Stimulated activated CD8-positive, alpha-beta memory T cell treated with anti-CD3 and anti-CD28 coated beads, Interleukin-7, amount 100 ng/mL, for 48 hours (primary cell): ENCODE data around the gene LRIT1.

ENCODE experiments used
- DNase-seq, 2 donors: peaks; one replicate each; pipeline ENCODE4 v3.0.0-alpha.2; 2020; ENCODE audit warnings: low read depth in 1 of 2; ENCODE audit errors: extremely low read depth in 1 of 2

The LRIT1 gene

GRCh38 chr10:84254552-84255478, 13.5 kb upstream of the LRIT1 start:
- DNase-seq, result no peak

DNA sequence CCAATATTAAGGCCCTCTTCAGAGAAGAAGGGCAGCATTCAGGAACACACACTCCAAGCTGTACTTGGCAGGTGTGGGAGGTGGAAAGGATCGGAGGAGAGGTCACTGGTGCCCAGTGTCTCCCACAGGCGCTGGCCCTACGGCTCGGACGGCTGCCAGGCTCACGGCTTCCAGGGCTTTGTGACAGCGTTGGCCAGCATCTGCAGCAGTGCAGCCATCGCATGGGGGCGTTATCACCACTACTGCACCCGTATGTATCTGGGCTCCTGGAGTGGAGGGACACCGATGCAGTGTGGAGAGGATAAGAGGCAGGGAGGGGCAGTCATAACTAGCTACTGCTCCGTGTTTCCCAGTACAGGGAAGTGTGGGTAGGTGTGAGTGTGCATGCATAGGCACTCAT, 7.4 kb upstream of the LRIT1 start:
- DNase-seq, result no peak

DNA sequence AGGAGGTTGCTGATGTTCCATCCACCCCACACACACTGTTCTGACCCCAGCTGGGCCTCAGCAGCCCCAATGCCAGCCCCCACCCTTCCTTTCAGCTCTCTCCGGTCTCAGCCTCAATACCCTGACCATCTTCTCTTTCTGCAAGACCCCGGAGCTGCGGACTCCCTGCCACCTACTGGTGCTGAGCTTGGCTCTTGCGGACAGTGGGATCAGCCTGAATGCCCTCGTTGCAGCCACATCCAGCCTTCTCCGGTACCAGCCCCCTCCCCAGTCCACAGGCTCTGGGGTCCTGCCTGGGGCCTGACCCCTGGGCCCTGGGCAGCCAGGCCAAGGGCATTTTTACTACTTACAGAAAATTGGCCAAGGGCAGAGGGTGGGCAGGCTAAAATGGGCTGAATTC, 6.2 kb upstream of the LRIT1 start:
- no peak for DNase-seq

DNA sequence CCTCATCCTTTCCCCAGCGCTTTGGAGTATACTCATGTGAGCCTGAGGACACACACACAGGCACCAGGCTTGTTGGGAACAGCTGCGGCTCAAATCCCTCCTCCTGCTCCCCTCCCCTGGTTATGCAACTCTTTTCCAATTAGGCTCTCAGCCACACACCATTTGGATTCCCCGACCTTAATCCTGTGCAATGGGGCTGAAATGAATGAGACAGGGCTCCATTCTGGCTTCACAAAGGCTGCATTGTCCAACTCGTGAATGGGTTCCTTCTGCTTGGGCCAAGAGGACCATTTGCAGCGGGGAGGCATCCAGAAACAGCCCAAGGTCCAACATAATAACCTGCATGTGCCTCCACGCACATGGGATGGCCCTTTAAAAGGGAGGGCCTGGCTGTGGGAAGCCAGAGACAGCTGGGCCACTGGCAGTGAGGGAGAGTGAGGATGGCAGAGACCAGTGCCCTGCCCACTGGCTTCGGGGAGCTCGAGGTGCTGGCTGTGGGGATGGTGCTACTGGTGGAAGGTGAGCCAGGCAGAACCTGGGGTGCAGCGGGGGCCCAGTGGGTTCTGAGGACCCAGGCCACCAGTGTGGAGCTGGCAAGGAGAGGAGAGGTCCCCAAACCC, 3.4 kb upstream of the LRIT1 start, which contains the start of gene RGR:
RGR (plus strand) TSS at position 403 of the 620 bp plus-strand sequence; CDS start at position 441, 38 bp downstream.
- DNase-seq, result no peak

DNA sequence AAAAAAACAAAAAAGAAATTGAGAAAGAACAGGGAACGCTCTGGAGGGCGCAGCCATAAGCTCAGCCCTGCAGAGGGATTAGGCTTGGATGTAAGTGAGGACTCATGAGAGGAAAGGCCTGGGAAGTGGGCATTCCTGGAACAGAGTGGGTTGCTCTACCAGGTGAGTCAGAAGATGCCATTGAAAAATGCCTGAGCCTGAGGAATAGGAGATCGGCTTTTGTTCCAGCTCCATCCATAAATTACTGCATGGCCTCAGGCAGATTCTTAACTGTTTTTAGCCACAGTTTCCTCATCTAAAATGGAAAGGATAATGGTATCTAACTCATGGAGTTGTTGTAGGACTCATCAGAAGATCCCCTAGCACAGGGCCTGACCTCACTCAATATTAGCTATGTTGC, 2.4 kb upstream of the LRIT1 start:
- no peak for DNase-seq

DNA sequence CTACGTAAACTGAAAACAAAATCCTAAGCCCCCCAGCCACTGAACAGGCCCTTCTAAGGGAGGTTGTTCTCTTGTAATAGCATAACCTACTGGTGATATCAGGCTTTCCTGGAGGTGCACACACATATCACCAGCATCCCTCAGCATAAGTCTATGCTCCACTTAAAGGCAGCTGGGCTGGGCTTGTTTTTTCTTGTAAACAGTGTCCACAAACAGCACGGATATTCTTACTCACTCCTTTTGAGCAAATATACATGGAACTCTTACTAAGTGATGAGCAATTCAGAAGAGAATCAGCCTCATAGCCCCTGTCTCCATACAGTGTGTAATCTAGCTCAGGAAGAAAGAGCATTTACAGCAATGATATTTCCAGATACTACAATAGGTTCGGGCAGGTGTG, 2.4 kb downstream of the LRIT1 start:
- DNase-seq, result no peak

DNA sequence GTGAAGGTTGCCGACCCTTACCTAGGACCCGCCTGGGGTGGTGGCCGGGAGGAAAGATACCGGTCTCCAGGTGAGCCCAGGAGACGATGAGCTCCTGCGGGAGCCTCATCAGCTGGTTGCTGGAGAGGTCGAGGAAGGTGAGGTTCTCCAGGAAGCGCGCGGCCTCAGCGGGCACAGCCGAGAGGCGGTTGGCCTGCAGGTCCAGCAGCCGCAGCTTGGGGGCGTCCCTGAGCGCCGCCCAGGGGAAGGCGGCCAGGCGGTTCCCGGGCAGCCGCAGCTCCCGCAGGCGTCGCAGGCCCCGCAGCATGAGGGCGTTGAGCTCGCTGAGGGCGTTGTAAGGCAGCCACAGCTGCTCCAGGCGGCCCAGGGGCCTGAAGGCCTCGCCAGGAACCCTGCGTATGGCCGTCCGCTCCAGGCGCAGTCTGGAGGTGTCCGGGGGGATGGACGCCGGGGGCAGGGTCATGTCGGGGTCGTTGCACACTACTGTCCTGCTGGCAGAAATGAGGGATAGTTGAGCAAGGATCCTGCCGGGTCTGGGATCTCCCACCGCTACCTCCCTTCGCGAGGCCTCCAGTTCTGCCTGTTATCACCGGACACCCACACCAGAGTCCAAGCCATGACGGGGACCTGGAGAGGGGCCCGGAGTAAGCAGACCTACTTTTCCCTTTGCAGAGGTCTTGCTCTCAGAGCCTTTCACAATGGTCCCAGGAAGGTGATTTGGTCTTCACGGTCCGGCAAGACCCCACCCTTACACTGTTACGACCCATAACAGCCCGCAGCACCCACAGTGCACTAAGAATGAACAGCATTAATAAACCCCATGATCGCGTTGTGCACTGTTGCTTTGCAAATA, 3.9 kb downstream of the LRIT1 start:
- no peak for DNase-seq

DNA sequence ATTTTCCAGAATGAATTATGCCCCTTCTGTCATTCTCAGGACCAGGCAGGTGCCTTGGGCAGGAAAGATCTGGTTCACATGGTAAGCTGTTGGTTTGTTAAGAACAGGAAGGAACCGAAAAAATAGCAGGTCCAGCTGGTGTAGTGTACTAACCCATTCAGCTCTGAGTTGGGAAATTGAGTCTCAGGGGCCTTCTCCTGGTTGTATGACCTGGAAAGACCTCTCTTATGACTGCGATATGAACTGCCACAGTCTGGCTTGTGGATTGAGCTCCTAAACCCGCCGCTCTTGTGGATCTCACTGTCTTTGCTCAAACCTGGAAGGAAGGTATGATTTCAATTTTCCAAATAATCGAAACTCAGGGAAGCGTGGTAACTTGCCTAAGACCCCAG, 4.5 kb downstream of the LRIT1 start:
- no peak for DNase-seq

DNA sequence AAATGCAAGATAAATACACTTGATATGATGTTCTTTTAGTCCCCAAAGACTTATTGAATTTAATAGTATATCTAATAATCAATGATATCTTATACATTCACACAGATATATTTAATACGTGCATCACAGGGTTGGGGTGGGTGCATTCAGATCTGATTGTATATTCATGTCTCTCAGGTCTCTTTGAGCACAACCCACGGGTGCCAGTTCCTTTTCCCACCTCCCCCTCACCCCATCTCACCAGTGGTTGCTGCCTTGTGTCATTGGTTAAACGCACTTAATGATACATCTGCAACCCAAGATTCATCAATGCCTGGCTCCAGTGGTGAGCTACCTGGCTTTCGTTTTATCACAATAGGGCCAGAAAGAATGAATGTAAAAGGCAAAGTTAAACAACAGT, 6.2 kb downstream of the LRIT1 start:
- DNase-seq, result no peak

- DNase-seq, result no peak
These were observed 6.9 kb downstream of the LRIT1 start for GRCh38 chr10:84234479-84234878.

GRCh38 chr10:84233940-84234339, 7.4 kb downstream of the LRIT1 start:
- no peak for DNase-seq

DNA sequence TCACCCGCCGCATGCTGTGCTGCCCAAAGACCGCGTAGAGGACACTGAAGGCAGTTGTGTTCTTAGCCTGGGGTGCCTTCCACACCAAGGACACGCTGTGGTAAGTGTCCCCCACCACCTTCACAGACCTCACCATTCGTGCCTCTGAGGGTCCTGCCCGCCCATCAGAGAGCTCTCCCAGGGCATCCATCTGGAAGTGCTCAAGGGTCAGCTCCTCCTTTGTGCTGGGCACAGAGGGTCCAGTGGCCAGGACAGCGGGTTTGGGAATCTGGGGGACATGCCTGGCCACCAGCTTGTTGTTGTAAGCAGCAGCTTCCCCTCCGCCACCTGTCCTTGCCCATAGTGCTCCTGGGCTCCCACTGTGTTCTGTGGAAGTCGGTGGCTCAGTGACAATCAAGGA, 9.0 kb downstream of the LRIT1 start:
- DNase-seq, result no peak

GRCh38 chr10:84230359-84230758, 11.0 kb downstream of the LRIT1 start:
- DNase-seq, result no peak

DNA sequence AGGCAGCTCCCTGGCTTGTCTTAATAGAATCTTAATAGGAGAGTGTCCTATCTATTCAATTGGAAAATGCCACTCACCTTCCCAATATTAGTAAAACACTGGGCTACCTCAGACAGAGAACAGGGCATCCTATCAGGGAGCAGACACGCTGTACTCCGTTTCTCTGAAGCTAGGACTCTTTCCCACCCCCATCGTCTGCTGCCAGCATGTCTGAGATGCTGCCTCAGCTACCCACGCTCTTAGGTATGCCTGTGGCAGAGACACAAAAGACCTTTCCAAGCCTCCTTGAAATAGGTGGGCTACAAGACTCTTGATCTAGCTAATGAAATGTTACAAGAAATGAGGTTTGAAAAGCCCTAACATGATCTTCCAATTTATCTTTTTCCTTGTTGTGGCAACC, 13.5 kb downstream of the LRIT1 start:
- no peak for DNase-seq

DNA sequence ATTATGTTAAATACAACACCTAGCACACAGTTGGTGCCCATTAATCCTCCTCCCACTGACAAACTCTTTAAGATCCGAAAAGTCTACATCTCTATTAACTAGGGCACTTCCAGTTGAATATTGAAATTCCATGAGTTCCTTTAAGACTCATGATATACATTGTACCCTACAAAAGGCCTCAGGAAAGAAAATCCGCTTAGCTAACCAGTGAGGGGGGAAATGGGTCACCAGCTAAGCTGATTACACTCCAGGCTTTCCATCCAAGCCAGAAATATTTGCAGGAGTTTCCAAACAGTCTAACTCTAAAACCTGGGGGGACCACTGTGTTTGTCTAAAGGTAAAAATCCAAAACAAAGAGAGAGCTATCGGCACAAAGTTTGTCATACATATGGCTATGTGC, 14.7 kb downstream of the LRIT1 start:
- no peak for DNase-seq

- DNase-seq, result no peak
These were observed 15.7 kb downstream of the LRIT1 start, which contains the start of gene LRIT2 for GRCh38 chr10:84225427-84226173. LRIT2 (minus strand) TSS chr10:84225544; CDS start chr10:84225520, 24 bp downstream.

- no peak for DNase-seq
These were observed 16.8 kb downstream of the LRIT1 start for GRCh38 chr10:84224411-84225028.

GRCh38 chr10:84221916-84222315, 19.4 kb downstream of the LRIT1 start:
- DNase-seq, result no peak

DNA sequence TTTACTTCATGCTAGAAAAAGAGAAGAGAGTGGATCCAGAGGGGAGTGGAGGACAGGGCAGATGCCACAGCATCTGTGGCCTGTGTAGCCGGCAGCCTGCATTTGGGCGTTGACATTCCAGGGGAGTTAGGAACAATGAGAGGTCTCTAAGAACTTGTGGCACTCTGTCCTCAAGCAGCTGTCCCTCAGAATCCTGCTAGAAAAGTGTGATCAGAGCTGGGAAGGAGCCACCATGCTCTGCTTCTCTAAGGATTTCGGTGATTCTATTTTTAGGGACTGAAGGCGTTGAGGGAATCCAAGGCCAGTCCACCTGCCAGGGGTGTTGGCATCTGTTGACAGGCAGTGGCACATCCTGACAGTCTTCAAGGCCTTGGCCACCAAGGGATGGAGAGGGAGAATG, 23.6 kb downstream of the LRIT1 start:
- DNase-seq, result no peak

- DNase-seq, result no peak
These were observed 24.5 kb downstream of the LRIT1 start for GRCh38 chr10:84216834-84217233.
